NAMALWA (cell line): Measurements from ENCODE around the gene IRGQ.
"Not testable (repeated sequence)": the region's sequence is repeated elsewhere in the genome, so short reads cannot be mapped to it uniquely, and the experiment has no call there.

ENCODE experiments used
- DNase-seq: peaks from one replicate; pipeline ENCODE4 v3.0.0-alpha.2; 2015; ENCODE audit warnings: low spot score

IRGQ gene

DNA sequence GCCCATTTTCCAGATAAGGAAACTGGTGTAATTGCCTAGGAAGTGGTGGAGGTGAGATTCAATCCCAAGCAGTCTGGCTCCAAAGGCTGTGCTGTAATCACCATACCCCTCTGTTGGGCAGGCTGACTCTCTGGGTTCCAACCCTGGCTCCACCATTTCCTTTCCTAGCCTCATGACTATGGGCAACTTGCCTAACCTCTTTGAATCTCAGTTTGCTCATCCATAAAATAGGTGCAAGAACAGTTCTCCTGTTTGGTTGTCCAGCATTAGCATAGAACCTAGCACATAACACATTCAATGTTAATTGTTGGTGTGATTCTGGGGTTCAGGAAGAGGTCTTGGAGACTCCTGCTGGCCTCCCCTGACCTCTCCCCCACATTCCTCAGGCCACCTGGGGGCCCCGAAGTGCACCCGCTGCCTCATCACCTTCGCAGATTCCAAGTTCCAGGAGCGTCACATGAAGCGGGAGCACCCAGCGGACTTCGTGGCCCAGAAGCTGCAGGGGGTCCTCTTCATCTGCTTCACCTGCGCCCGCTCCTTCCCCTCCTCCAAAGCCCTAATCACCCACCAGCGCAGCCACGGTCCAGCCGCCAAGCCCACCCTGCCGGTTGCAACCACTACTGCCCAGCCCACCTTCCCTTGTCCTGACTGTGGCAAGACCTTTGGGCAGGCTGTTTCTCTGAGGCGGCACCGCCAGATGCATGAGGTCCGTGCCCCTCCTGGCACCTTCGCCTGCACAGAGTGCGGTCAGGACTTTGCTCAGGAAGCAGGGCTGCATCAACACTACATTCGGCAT lies 2.7 kb upstream of the IRGQ start:
- DNase-seq = no peak

DNA sequence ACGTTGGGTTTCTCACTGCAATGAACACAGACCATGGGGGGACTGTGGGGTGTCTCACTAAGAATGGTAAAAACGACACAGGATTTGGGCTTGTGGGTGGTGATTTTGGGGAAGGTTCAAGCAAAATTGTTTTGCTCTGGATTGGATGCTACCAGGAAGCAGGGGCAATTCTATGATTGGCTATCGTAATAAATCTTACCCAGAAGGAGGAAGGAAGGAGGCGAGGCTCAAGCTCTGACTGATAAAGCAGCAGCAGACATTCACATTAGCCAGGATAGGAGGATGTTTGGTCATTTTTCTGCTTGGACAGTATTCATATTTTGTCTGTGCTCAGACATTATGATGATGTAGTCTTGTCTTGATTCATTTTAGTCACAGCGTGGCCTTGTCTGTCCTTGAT lies 1.9 kb upstream of the IRGQ start:
- no peak for DNase-seq

GRCh38 chr19:43596842-43597461 lies 1.0 kb upstream of the IRGQ start:
- DNase-seq = peak; percentile 42

- DNase-seq = no peak
Observed at GRCh38 chr19:43595605-43595998, 332 bp downstream of the IRGQ start.

GRCh38 chr19:43594710-43595604 lies 977 bp downstream of the IRGQ start:
- DNase-seq = peak; percentile 73

GRCh38 chr19:43594081-43594697 lies 1.7 kb downstream of the IRGQ start:
- no peak for DNase-seq

DNA sequence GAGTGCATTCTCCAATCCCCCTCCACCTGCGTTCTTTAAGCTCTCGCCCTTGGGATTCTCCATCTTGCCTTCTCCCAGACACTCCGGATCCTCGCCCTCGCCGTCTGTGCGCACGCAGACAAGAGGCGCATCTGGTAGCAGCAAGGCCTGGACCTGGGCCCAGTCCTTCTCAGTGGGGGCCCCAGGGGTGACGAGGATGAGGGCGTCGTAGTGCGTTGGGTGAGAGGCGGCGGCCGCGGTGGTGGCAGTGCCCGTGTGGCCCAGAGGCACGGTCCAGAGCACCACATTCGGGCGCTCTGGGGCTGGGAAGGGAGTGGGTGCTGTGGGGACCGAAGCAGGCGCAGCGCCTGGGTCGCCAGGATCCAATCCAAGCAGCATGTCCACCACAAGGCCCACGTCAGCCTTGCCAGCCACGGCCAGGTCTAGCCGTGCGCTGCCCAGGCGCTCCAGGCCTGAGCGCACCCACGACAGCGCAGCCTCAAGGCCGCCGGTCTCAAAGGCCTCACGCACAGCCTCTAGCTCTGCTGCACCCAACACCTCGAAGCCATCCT lies 3.1 kb downstream of the IRGQ start:
- DNase-seq = no peak

DNA sequence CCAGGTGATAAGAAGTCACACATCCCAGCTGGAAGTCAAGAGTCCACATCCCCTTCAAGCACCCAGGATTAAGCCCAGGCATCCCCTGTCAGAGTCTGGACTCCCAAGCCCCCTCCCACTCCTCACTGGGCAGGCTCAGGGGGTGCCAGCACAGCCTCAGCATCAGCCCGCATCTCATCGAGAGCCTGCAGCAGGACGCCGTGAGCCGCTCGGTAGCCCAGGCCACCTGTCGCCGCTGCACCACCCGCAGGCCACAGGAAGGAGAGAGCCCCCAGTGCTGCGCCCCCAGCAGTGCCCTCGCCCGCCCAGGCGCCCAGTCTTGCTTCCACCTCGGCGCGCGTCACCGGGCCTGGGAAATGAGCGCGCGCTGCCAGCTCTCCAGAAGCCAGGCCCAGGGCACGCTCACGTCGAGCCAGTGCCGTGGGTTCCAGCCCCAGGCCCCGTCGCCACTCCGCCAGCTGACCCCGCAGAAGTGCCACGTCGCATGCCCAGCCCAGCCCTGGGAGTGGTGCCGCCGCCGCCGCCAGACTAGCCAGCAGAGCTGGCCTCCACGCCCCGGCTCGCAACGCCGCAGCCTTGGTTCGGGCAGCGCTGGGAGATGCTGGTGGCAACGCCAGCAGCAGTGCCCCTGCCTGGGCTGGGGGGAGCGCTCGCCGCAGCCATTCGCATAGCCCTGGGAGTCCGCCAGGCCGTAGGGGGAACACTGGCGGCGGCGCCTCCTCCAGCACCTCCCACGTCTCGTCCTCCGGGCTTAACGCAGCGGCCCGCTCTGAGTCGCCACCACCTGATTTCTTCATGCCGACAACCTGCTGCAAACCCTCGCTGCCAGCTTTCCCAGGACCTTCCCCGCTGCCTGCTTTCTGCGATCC lies 3.8 kb downstream of the IRGQ start:
- DNase-seq = no peak

DNA sequence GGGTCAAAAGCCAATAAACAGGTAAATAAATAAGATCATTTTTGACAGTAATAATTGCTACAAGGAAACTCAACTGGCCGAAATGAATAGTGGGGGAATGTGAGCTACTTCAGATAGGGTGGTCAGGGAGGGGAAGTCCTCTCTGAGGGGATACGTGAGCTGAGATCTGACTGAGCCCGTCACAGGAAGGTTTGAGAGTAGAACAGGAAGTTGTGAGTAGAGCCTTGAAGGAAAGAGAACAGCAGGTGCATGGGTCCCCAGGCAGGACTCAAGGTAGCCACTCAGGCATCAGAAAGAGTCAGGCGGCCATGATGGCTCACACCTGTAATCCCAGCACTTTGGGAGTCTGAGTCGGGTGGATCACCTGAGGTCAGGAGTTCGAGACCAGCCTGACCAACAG lies 6.3 kb downstream of the IRGQ start:
- peak; percentile 23 for DNase-seq

DNA sequence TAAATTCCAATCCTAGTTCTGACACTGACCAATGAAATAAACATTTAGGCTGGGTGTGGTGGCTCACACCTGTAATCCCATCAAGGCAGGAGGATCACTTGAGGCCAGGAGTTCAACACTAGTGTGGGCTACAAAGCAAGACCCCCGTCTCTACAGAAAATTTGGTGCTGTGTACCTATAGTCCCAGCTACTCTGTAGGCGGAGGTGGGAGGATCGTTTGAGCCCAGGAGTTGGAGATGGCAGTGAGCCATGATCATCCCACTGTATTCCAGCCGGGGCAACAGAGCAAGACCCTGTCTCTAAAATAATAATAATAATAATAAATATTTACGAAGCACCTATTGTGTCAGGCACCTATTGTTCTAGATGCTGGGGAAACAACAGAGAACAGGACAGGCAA lies 6.7 kb downstream of the IRGQ start:
- no peak for DNase-seq

DNA sequence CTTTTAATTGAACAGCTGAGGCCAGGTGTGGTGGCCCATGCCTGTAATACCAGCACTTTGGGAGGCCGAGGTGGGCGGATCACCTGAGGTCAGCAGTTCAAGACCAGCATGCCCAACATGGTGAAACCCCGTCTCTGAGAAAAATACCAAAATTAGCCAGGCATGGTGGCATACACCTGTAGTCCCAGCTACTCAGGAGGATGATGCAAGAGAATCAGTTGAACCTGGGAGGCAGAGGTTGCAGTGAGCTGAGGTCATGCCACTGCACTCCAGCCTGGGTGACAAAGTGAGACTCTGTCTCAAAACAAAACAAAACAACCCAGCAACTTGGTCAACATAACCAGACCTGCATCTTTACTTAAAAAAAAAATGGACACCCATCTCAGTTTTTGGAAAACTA lies 8.9 kb downstream of the IRGQ start:
- not testable (repeated sequence) for DNase-seq

DNA sequence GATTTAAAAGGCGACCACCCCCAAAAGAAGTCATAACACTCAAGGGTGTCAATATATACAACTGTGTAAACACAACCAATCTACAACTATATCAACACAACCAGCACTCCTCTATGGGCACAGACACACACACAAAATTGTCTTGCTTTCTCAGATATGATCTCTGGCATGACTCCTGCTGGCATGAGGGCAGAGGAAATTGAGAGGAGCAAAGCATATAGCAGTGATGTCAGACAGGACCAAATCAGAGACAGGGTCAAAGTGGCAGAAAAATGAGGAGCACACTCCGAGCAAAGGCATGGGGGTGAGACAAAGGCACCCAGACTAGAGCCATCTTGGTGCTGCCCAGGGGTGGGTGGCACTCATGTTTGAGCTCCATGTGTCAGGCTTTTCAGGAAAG lies 9.6 kb downstream of the IRGQ start:
- DNase-seq = no peak

- DNase-seq = no peak
Observed at GRCh38 chr19:43584484-43584883, 11.4 kb downstream of the IRGQ start.

DNA sequence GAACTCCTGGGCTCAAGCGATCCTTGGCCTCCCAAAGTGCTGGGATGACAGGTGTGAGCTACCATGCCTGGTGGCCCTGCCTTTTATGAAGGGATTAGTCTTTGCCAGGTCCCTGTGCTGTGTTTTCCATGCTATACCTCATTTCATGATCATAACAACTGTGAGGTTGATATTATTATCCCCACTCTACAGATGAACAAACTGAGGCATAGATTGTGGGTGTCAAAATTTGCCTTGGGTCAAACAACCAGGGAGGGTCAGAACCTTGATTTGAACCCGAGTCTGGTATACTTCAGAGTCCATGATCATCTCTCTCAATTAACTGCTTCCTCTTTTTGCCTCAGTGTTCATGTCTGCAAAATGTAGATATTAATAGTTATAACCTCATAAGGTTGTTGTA lies 13.4 kb downstream of the IRGQ start:
- no peak for DNase-seq

DNA sequence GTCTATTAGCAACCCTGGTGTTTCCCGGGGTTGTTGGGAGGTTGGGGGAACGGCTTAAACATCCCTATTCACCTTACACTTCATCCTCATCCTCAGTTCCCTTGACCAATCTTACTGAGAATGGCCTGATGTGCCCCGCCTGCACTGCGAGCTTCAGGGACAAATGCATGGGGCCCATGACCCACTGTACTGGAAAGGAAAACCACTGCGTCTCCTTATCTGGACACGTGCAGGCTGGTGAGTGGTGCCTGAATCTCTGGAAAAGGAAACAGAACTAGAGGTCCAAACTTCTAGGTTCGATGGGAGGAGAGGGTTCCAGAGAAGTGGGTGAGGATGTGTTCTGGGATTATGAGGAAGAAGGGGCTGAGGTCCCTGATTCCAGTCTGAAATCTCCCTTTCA lies 14.5 kb downstream of the IRGQ start:
- no peak for DNase-seq

DNA sequence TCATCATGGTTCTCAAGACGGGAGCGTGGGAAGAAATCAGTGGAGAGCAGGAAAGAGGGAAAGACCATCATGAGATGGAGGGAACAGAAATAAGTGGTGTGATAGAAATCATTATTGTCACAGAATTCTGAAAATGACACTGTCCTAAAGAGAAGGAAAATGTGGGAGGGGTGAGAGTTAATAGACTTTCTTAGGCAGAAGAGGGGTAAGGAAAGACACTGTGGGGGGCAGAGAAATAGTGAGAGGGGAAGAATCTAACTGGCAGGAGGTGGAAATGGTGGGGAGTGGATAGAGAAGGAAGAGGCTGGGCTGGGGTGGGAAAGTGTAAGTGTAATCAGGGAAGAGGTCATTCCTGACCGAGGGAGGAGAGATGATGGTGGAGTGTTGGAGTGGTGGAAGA lies 17.1 kb downstream of the IRGQ start:
- no peak for DNase-seq

DNA sequence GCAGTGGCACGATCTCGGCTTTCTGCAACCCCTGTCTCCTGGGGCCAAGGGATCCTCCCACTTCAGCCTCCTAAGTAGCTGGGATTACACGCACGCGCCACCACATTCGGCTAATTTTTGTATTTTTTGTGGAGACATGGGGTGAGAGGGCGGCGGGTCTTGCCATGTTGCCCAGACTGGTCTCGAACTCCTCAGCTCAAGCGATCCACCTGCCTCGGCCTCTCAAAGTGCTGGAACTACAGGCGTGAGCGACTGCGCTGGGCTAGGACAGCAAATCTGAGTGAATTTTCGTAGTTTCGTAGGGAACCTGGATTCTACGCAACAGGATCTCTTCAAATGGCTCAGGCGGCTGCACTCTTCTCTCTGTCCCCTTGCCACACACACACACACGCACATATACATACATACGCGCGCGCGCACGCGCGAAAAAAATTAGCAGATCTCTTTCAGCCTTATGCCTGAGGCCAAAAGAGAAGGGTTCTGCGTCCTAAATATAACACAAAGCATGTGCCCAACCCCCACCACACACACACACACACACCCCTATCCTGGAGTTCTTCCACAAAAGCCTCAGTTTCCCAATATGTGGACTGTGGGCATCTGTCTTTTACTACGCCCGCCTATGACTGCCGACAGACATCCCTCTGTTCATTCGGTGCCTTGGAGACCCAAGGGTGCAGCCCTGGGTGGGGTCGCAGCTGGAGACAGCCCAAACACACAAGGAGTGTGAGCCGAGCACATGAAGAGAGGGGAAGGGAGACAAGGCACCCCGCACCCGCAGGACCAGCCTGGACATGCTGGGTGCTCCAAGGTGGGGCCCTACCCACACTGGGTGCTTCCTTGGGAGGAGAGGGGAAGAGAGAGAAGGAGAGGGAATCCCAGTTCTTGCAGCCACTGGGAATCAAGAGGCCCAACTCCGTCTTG lies 19.7 kb downstream of the IRGQ start:
- no peak for DNase-seq

GRCh38 chr19:43575156-43575950 lies 20.6 kb downstream of the IRGQ start, which contains the start of the genes PINLYP and XRCC1:
TSS of gene PINLYP (plus strand) at chr19:43575801. CDS start at chr19:43577192, 1,391 bp downstream.
TSS of gene XRCC1 (minus strand) at chr19:43575527. CDS start at chr19:43575458, 69 bp downstream.
- DNase-seq = peak; percentile 99
